Central memory CD8-positive, alpha-beta T cell (primary cell): ENCODE measurements around the gene SH3D21.
A peak's percentile ranks its signal among the peaks of the same experiment; 100 is the strongest.

Experiments used
- ATAC-seq: fragments of 150-1000 bp; cut with Tn5 transposase; replicated peaks from 2 replicates; pipeline ENCODE4 v1.10.0; 2022; ENCODE audit warnings: mild to moderate bottlenecking, moderate FRiP score, moderate number of reproducible peaks; ENCODE audit not compliant: poor library complexity, severe bottlenecking; ENCODE audit errors: extremely low read depth
- DNase-seq, 2 donors: peaks; one replicate each; pipeline ENCODE4 v3.0.0; 2021; ENCODE audit warnings: low spot score in 2 of 2
- H3K27ac Mint-ChIP-seq: one replicate; pipeline ENCODE4 v1.8.0; 2022; ENCODE audit warnings: low read depth, mild to moderate bottlenecking, moderate library complexity, mixed read lengths
- H3K27me3 Mint-ChIP-seq: one replicate; pipeline ENCODE4 v1.8.0; 2022; ENCODE audit warnings: mixed read lengths
- H3K36me3 Mint-ChIP-seq: one replicate; pipeline ENCODE4 v1.8.0; 2022; ENCODE audit warnings: mild to moderate bottlenecking, moderate library complexity, mixed read lengths; ENCODE audit not compliant: insufficient read depth
- H3K4me1 Mint-ChIP-seq: one replicate; pipeline ENCODE4 v1.8.0; 2022; ENCODE audit warnings: mixed read lengths
- H3K4me3 Mint-ChIP-seq: one replicate; pipeline ENCODE4 v1.8.0; 2022; ENCODE audit warnings: mild to moderate bottlenecking, moderate library complexity, mixed read lengths
- H3K9me3 Mint-ChIP-seq: one replicate; pipeline ENCODE4 v1.8.0; 2022; ENCODE audit warnings: mixed read lengths

Gene SH3D21

DNA sequence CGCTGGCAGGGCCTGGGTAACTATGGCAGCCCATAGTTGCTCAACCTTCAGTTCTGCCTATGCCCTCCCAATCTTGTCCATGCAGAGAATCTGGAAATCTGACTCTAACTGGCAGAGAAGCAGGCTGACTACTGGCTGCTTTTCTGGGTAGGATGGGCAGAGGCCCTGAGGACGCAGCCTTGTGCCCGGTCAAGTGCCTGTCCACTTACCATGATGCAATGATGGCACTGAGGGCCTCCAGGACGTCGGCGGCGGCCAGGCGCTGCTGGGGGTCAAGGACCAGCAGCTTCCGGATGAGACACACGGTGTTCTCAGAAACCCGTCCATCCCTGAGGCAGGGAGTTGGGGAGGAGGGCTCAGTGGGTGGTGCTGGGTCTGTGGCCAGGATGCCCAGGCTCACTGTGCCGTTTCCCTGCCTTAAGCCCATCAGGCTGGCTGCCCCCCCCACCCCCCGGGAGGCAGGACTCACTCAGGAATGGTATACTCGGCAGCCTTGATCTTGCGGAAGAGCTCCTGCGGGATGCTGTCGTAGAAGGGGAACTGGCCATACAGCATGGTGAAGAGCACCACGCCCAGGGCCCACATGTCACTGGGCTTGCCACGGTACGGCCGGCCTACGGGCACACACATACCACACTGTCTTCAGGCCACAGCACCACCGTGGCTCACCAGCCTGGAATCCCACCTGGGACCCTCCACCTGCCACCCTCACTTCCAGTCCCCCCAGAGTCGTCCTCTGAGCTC, 37.7 kb downstream of the SH3D21 start:
- Mint-ChIP-seq H3K4me1 (peaks cover 4% of the 10 kb centered on the region), H3K27ac (no peak overlapping the region), H3K27me3 (no peaks in the 10 kb centered on the region), H3K4me3 (no peak overlapping the region), H3K36me3 (peaks cover 27% of the 10 kb centered on the region), H3K9me3 (no peaks in the 10 kb centered on the region)
- DNase-seq (no peak), ATAC-seq (no peak)

DNA sequence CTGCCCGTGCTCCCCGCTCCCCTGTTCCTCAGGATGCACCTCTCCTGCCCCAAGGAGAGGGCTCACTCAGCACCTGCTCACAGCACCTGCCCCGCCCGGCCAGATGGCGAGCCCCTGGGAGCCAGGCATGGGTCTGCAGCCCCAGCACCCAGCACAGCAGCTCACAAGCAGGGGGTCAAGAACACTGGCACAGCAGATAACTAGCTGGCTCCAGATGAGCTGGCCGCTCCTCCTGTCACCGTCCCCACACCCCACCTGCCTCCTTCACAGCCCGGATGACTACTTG, 38.2 kb downstream of the SH3D21 start:
- H3K36me3 Mint-ChIP-seq, result peaks cover 27% of the 10 kb centered on the region
- H3K4me1 Mint-ChIP-seq, result peaks cover 4% of the 10 kb centered on the region
- no peak overlapping the region for H3K4me3 Mint-ChIP-seq
- DNase-seq (no peak), ATAC-seq (no peak)
- no peaks in the 10 kb centered on the region for H3K9me3 Mint-ChIP-seq
- no peak overlapping the region for H3K27ac Mint-ChIP-seq
- no peaks in the 10 kb centered on the region for H3K27me3 Mint-ChIP-seq

DNA sequence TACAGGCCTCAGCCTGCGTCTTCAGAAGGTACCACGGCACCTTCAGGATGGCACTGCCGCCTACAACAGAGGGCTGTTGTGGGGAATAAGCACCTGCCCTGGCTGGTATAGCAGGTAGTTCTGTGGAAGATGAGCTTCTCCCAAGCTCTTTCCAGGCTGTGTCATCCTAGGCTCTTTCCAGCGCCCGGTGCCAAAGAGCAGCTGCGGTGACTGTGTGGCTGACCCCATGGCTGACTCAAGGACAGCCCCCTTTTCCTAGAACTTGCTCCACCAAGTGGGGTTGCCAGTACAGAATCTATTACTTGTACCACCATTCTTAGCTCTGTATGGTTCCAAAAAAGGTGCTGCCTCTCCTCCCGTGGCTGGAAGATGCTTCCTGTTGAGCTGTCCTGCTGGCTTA, 39.2 kb downstream of the SH3D21 start:
- Mint-ChIP-seq H3K27ac (no peak overlapping the region), H3K9me3 (no peaks in the 10 kb centered on the region), H3K27me3 (no peaks in the 10 kb centered on the region), H3K4me1 (peaks cover 6% of the 10 kb centered on the region), H3K4me3 (no peak overlapping the region), H3K36me3 (peaks cover 25% of the 10 kb centered on the region)
- ATAC-seq, result no peak
- DNase-seq, result no peak

DNA sequence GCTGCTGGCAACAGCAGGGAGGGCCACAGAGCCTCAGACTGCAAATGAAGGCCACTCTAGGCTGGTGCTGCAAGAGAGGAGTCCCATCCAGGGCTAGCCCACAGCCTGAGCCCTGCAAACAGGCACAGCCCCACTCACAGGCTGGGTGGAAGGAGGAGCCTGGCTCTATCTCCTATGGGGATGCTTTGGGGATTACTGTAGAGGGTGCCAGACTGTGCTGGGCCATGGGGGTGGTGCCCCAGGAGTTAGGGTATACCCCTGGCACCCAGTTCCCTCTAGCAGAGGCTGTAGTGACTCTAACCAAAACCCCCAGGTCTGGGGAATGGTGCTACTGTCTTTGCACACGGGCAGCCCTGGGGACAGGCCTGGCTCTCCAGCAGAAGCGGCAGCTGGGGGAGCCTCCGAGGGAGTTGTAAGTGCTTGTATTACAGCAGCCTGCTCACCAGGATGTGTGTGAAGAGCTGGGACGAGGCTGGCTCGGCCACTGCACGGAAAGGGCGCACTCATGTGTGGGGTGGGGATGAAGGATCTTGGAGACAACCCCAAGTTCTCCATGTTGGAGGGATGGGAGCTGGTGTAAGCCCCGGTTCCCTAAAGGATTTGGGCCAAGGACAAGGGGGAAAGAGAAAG, 40.7 kb downstream of the SH3D21 start:
- Mint-ChIP-seq H3K27me3 (no peaks in the 10 kb centered on the region), H3K4me1 (peaks cover 10% of the 10 kb centered on the region), H3K9me3 (no peaks in the 10 kb centered on the region), H3K27ac (no peak overlapping the region), H3K4me3 (no peak overlapping the region), H3K36me3 (peaks cover 28% of the 10 kb centered on the region)
- no peak for DNase-seq
- ATAC-seq, result no peak

DNA sequence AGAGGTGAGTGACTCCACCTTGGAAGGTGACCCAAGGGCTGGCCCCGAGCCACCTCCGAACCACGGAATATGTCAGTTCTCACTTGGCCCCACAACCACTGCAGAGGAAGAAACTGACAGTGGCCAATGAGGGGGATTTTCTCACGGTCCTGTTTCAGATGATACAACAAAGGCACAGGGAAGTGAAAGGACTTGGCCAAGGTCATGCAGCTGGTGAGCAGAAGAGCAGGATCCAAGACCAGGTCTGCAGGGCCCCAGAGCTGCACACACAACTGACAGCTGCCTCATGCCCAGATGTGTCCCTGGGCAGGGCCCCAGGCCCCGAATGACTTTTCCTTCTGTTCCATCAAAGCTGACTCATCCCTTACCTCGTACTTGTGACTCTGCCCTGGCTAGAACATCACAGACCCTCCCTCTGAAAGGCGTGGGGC, 43.1 kb downstream of the SH3D21 start:
- no peak for ATAC-seq
- Mint-ChIP-seq H3K4me1 (peaks cover 10% of the 10 kb centered on the region), H3K27ac (no peak overlapping the region), H3K9me3 (no peaks in the 10 kb centered on the region), H3K36me3 (peaks cover 33% of the 10 kb centered on the region), H3K27me3 (no peaks in the 10 kb centered on the region), H3K4me3 (no peak overlapping the region)
- no peak for DNase-seq

DNA sequence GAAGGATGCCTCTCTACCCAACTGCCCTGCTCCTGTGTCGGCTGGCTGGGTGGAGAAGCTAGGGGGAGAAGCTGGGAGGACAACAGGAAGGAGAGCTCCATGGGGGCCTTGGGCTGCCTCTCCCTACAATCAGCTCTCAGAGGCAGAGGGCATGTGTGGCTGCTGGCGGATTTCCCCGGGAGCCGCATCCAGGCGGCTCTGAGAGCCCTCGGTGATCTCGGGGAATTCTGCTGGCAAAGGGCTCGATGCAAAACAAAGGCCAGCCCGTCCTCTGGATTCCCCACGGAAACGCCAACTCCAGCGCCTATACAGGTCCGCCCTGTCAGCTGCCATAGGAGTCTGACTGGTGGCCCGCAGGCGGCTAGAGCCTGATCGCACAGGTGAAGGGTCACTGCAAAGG, 43.7 kb downstream of the SH3D21 start:
- Mint-ChIP-seq H3K27ac (no peak overlapping the region), H3K4me3 (no peak overlapping the region), H3K9me3 (no peaks in the 10 kb centered on the region), H3K27me3 (no peaks in the 10 kb centered on the region), H3K36me3 (peaks cover 39% of the 10 kb centered on the region), H3K4me1 (peaks cover 7% of the 10 kb centered on the region)
- ATAC-seq (no peak), DNase-seq (no peak)

DNA sequence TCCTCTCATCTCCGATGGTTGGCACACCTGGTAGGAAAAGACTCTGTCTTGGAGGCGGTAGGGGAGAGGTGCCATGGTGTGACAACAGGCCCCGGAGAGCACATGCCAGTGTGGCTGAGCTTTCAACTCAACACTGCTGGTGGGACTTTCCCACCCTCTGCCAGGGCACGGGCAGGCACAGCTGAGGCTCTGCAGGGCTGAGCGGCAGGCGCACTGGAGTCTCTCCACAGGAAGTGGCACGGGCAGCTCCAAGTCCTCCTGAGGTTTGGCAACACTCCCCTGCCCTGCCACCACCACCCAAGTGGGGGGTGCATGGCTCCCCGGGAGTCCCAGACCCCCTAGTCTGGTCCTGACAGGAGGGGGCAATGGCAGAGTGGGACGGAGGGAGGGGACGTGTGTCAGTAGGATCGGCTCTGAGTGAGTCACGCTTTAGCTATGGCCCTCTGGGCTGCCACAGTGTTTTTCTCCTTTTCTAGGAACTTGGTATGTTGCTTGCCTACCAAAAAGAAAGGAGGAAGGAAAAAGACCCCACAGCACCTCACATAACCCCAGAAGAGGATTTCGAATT, 44.6 kb downstream of the SH3D21 start:
- H3K27me3 Mint-ChIP-seq, result no peaks in the 10 kb centered on the region
- H3K9me3 Mint-ChIP-seq, result no peaks in the 10 kb centered on the region
- peaks cover 39% of the 10 kb centered on the region for H3K36me3 Mint-ChIP-seq
- H3K4me3 Mint-ChIP-seq, result no peak overlapping the region
- DNase-seq (no peak), ATAC-seq (peak; percentile 84)
- peaks cover 6% of the 10 kb centered on the region for H3K4me1 Mint-ChIP-seq
- no peak overlapping the region for H3K27ac Mint-ChIP-seq

DNA sequence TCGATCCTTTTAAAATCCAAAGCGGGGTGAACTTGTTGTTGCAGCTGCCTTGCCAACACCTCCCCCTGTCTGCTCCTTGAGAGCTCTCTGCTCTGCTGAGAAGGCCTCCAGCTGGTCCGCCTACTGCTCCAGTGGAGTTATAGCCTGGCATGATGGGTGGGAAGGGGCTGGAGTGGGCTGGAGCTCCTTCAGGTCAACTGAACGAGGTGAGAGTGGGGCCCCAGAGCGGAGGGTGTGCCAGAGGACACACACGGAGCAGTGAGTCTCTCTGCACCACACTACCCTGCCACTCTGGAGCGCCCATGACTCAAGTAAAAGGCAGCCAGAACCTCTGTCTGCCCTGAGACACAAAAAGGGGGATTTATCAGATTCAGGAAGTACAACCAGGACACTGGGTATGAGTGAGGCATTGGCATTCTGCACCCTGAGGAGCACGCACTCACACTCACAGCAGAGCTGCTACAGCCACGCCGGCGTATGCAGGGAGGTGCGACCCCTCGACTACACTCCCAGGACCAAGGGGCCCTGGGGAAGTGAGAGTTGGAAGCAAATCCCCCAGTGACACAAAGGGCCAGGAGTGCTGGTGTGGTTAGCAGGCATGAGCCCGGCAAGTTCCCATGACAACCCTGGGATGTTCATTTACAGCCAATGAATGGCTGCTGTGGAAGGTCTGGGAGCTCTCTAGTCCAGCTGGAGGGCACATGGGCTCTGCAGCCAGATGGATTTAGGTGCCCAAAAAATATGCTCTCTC, 45.2 kb downstream of the SH3D21 start:
- ATAC-seq (no peak), DNase-seq (no peak)
- H3K9me3 Mint-ChIP-seq, result no peaks in the 10 kb centered on the region
- H3K4me3 Mint-ChIP-seq, result no peak overlapping the region
- no peak overlapping the region for H3K27ac Mint-ChIP-seq
- peaks cover 6% of the 10 kb centered on the region for H3K4me1 Mint-ChIP-seq
- H3K36me3 Mint-ChIP-seq, result peaks cover 34% of the 10 kb centered on the region
- no peaks in the 10 kb centered on the region for H3K27me3 Mint-ChIP-seq

DNA sequence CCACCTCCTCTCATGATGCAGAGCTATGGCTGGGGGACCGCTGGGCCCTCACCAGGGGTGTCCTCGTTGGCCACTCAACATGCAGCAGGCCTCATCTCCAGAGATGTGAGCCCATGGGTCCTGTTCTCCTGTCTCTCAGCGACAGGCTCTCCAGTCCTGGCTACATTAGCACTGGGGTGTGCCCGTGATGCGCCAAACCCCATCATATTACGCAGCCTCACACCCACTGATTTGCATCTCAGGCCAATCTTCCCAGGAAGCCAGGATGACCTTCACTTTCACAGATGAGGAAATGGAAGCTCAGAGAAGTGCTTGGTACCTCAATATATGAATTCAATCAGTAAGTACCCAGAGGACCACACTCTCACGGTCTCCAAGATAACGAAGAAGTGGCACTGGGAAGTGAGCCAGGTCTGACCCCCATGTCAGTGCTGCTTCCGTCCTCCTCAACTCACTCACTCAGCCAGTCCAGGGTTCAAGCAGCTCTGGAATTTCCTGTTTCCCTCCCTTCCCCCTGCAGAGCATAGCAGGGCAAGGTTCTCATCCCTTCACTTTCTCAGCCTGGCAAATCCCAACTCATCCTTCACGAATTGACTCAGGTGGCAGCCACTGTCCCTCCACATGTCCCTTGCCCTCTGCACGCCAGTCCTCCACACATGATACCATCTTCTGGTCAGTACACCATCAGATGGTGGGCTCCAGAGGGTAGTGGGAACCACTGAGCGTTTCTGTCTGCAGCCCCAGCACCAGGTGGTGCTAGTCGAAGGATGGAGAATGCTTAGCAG, 46.1 kb downstream of the SH3D21 start:
- Mint-ChIP-seq H3K4me3 (no peak overlapping the region), H3K27ac (no peak overlapping the region), H3K9me3 (no peaks in the 10 kb centered on the region), H3K27me3 (no peaks in the 10 kb centered on the region), H3K36me3 (peaks cover 28% of the 10 kb centered on the region), H3K4me1 (peaks cover 6% of the 10 kb centered on the region)
- DNase-seq, result no peak
- no peak for ATAC-seq

DNA sequence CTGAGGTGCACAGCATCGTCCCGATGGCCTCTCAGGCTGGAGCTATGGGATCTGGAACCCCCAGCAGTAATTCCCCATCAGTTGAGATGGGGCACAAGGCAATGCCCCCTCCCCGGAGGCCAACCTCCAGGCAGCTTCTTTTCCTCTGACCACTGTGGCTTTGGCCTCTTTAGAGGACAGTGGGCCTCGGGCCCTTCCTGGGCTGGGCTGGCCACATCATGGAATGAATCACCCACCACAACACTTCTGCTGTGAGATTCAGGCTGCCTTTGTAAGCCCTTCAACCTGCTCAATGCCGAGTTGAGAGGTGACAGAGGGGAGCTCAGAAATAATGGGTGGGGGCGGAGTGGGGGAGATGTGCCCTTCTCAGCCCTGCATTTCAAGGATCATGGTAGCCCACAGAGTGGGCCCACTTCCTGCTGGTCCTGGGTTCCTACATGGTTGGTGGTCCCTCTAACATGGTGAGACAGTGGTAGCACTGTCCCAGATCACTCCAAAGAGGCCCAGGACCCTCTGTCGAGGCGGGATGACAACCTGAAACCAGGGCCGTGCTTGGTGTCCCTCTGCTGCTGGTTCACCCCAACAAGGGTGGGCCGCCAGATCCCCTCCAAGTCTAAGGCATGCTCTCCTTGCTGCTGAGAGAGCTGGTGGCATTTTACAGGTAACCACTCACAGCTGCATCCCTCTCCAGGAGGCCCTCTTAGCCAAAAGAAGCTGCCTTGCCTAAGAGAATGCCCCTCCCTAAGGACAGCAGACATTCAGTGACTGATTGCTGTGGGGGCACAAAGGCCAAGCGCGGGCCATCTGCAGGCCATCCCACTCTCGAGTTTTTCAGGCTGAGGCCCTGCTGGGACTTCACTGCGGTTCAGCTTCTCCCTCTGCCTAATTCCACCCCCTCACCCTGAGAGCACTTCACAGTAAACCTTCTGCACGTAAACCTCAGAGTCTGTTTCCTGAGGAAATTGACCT, 47.0 kb downstream of the SH3D21 start:
- Mint-ChIP-seq H3K36me3 (peaks cover 23% of the 10 kb centered on the region), H3K4me3 (no peak overlapping the region), H3K9me3 (no peaks in the 10 kb centered on the region), H3K4me1 (peaks cover 6% of the 10 kb centered on the region), H3K27ac (no peak overlapping the region), H3K27me3 (no peaks in the 10 kb centered on the region)
- DNase-seq (no peak), ATAC-seq (no peak)

DNA sequence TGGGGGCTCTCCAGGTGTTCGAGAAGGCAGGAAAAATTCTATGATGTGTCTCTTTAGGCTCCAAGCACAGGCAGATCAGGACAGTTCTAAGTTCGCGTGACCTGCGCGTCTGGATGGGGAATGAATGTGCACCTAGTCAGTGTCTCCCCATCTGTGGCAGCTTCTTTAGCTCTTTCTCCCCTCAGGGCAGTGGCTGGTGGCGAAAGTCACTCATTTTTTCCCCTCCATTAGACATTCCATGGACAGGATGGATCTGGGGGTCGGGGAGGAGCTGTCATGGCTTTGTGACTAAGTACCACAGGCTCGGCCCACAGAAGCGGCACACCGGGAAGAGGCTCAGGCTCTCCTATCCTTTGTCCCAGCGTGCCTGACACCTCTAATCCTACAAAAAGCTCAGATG, 48.3 kb downstream of the SH3D21 start:
- no peak for ATAC-seq
- Mint-ChIP-seq H3K36me3 (peaks cover 27% of the 10 kb centered on the region), H3K27ac (no peak overlapping the region), H3K9me3 (no peaks in the 10 kb centered on the region), H3K4me3 (no peak overlapping the region), H3K27me3 (no peaks in the 10 kb centered on the region), H3K4me1 (peaks cover 6% of the 10 kb centered on the region)
- no peak for DNase-seq
